Measurements from ENCODE around the gene ABHD12. TPM values are rescaled to one million over a fixed set of nuclear protein-coding genes. Genes with fewer than 3 reads are reported as not detected.

The ABHD12 gene
- total RNA-seq, 1 donor from 2014 or later = 49.7 TPM

GRCh38 chr20:25250508-25250907, 140.1 kb downstream of the ABHD12 start:
- Histone ChIP-seq H3K36me3 (no peaks in the 10 kb centered on the region), H3K27ac (no peak overlapping the region), H3K27me3 (ENCODE audit: low read depth) (no peaks in the 10 kb centered on the region), H3K9me3 (no peaks in the 10 kb centered on the region), H3K4me1 (peaks cover 48% of the 10 kb centered on the region), H3K4me3 (no peak overlapping the region)
- intact Hi-C loops (cut with DNase I) = no loop called here
- TF ChIP-seq, protein P1, sequence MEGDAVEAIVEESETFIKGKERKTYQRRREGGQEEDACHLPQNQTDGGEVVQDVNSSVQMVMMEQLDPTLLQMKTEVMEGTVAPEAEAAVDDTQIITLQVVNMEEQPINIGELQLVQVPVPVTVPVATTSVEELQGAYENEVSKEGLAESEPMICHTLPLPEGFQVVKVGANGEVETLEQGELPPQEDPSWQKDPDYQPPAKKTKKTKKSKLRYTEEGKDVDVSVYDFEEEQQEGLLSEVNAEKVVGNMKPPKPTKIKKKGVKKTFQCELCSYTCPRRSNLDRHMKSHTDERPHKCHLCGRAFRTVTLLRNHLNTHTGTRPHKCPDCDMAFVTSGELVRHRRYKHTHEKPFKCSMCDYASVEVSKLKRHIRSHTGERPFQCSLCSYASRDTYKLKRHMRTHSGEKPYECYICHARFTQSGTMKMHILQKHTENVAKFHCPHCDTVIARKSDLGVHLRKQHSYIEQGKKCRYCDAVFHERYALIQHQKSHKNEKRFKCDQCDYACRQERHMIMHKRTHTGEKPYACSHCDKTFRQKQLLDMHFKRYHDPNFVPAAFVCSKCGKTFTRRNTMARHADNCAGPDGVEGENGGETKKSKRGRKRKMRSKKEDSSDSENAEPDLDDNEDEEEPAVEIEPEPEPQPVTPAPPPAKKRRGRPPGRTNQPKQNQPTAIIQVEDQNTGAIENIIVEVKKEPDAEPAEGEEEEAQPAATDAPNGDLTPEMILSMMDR (IDR thresholded peaks at IDR 0.05) = no peak
- no peak for ATAC-seq
- no peak for DNase-seq

Other genes with a start within 250 kb of the ABHD12 start
- gene ENTPD6, start 195.1 kb downstream of the ABHD12 start, total RNA-seq = 64.5 TPM
- 57.5 TPM for gene PYGB, start 142.8 kb downstream of the ABHD12 start, total RNA-seq
- gene GINS1, start 16.8 kb upstream of the ABHD12 start, total RNA-seq = 0.92 TPM
- 10.7 TPM for gene NINL, start 194.7 kb upstream of the ABHD12 start, total RNA-seq
- 5.4 TPM for gene NANP, start 233.2 kb upstream of the ABHD12 start, total RNA-seq

All from lower lobe of right lung (tissue), 2 donors.